Measurements from ENCODE around the gene GDF15. TPM values are rescaled to one million over a fixed set of nuclear protein-coding genes. Genes with fewer than 3 reads are reported as not detected.
"Not testable (repeated sequence)": the region's sequence is repeated elsewhere in the genome, so short reads cannot be mapped to it uniquely, and the experiment has no call there.

The GDF15 gene
- total and polyA plus RNA-seq, 4 donors = 0.42 to 11.6 (median 7.2) TPM

DNA sequence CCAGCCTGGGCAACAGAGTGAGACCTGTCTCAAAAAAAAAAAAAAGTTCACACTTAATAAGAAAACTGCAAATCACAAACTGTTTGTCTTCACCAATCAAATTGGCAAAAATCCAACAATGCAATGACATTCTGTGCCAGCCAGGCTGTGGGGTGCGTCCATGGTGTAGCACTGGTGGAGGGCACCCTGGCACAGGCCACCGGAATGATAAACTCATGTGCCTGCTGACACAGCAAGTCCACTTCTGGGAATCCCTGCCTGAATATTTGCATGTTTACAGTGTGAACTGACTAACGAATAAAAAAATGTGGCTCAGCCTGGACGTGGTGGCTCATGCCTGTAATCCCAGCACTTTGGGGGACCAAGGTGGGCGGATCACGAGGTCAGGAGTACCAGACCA lies 13.1 kb downstream of the GDF15 start (continued):
- TF ChIP-seq YY1 (IDR thresholded peaks at IDR 0.05) (peak; percentile 48), JUND (IDR thresholded peaks at IDR 0.05) (peak in 1 of 2 donors; percentile 45), FOXA1 (IDR thresholded peaks at IDR 0.05) (peak; percentile 69), FOXA2 (IDR thresholded peaks at IDR 0.05) (peak; percentile 79), HNF4G (IDR thresholded peaks at IDR 0.05) (no peak), RXRA (IDR thresholded peaks at IDR 0.05) (peak; percentile 83 to 92), EGR1 (IDR thresholded peaks at IDR 0.05; ENCODE audit: low read depth in 2 of 2) (peak in 1 of 2 donors; percentile 41)
- TF ChIP-seq, protein P1, sequence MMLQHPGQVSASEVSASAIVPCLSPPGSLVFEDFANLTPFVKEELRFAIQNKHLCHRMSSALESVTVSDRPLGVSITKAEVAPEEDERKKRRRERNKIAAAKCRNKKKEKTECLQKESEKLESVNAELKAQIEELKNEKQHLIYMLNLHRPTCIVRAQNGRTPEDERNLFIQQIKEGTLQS (IDR thresholded peaks at IDR 0.05) = no peak
- TF ChIP-seq, protein P2, sequence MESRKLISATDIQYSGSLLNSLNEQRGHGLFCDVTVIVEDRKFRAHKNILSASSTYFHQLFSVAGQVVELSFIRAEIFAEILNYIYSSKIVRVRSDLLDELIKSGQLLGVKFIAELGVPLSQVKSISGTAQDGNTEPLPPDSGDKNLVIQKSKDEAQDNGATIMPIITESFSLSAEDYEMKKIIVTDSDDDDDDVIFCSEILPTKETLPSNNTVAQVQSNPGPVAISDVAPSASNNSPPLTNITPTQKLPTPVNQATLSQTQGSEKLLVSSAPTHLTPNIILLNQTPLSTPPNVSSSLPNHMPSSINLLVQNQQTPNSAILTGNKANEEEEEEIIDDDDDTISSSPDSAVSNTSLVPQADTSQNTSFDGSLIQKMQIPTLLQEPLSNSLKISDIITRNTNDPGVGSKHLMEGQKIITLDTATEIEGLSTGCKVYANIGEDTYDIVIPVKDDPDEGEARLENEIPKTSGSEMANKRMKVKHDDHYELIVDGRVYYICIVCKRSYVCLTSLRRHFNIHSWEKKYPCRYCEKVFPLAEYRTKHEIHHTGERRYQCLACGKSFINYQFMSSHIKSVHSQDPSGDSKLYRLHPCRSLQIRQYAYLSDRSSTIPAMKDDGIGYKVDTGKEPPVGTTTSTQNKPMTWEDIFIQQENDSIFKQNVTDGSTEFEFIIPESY (IDR thresholded peaks at IDR 0.05) = peak; percentile 45

DNA sequence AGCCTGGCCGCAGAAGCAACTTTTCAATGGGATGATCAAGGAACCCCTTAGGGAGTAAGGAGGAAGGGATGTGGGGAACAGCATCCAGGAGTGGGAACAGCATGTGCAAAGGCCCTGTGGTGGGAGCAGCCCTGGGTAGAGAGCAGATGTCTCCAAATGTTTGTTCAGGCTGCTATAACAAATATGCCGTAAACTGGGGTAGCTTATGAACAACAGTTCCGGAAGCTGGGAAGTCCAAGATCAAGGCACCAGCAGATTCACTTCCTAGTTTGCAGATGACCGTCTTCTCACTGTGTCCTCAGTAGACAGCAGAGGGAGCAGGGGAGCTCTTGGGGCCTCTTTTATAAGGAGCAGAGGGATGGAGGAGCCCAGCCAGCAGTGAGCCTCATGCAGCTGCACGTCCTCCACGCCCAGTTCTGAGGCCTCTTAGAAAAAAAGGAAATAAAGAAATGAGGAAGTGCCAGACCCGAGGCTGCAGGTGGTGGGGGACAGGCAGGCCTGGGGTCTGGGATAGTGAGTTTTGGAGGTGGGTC lies 15.7 kb downstream of the GDF15 start:
- H3K27ac ChIP-seq (ENCODE audit: low read depth in 1 of 2, low read length in 2 of 2) = no peak overlapping the region
- H3K4me1 ChIP-seq (ENCODE audit: control insufficient read depth in 4 of 4, insufficient read depth in 4 of 4, low read length in 3 of 4) = peaks cover 9 to 32% (median 19%) of the 10 kb centered on the region in 4 donors
- DNase-seq (ENCODE audit: low spot score) = no peak
- 69% methylated on average over 7 of the region's 7 CpGs for WGBS
- no peaks in the 10 kb centered on the region for H3K9me3 ChIP-seq (ENCODE audit: control insufficient read depth in 4 of 4, low read length in 3 of 4)
- H3K9ac ChIP-seq (ENCODE audit: low read depth in 1 of 2, low read length in 2 of 2) = no peak overlapping the region
- TF ChIP-seq, protein P1 (IDR thresholded peaks at IDR 0.05) = no peak
- TF ChIP-seq RAD21 (IDR thresholded peaks at IDR 0.05) = peak; percentile 26 to 37
- H3K27me3 ChIP-seq (ENCODE audit: control insufficient read depth in 4 of 4, insufficient read depth in 4 of 4, low read length in 3 of 4) = no peaks in the 10 kb centered on the region
- no peak overlapping the region for H3K4me3 ChIP-seq (ENCODE audit: low read depth in 1 of 3, low read length in 3 of 3)
- no peaks in the 10 kb centered on the region for H3K36me3 ChIP-seq (ENCODE audit: control insufficient read depth in 4 of 4, insufficient read depth in 3 of 4, low read depth in 1 of 4, low read length in 3 of 4)

DNA sequence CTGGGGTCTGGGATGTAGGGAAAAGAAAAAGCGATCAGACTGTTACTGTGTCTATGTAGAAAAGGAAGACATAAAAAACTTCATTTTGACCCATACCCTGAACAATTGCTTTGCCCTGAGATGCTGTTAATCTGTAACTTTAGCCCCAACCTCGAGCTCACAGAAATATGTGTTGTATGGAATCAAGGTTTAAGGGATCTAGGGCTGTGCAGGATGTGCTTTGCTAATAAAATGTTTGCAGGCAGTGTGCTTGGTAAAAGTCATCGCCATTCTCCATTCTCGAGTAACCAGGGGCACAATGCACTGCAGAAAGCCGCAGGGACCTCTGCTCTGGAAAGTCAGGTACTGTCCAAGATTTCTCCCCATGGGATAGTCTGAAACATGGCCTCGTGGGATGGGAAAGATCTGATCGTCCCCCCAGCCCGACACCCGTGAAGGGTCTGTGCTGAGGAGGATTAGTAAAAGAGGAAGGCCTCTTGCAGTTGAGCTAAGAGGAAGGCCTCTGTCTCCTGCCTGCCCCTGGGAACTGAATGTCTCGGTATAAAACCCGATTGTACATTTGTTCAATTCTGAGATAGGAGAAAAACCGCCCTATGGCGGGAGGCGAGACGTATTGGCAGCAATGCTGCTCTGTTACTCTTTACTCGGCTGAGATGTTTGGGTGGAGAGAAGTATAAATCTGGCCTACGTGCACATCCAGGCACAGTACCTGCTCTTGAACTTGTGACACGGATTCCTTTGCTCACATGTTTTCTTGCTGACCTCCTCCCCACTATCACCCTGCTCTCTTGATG lies 16.7 kb downstream of the GDF15 start:
- H3K9me3 ChIP-seq (ENCODE audit: control insufficient read depth in 4 of 4, low read length in 3 of 4); H3K4me3 ChIP-seq (ENCODE audit: low read depth in 1 of 3, low read length in 3 of 3); H3K27ac ChIP-seq (ENCODE audit: low read depth in 1 of 2, low read length in 2 of 2); H3K27me3 ChIP-seq (ENCODE audit: control insufficient read depth in 4 of 4, insufficient read depth in 4 of 4, low read length in 3 of 4); DNase-seq (ENCODE audit: low spot score); H3K36me3 ChIP-seq (ENCODE audit: control insufficient read depth in 4 of 4, insufficient read depth in 3 of 4, low read depth in 1 of 4, low read length in 3 of 4): not testable (repeated sequence)
- Histone ChIP-seq H3K9ac (ENCODE audit: low read depth in 1 of 2, low read length in 2 of 2) (peak overlapping the region in 1 of 2 donors; percentile 36), H3K4me1 (ENCODE audit: control insufficient read depth in 4 of 4, insufficient read depth in 4 of 4, low read length in 3 of 4) (peaks cover 1 to 24% (median 10%) of the 10 kb centered on the region in 4 donors)
- WGBS = 64% methylated on average over 18 of the region's 18 CpGs

DNA sequence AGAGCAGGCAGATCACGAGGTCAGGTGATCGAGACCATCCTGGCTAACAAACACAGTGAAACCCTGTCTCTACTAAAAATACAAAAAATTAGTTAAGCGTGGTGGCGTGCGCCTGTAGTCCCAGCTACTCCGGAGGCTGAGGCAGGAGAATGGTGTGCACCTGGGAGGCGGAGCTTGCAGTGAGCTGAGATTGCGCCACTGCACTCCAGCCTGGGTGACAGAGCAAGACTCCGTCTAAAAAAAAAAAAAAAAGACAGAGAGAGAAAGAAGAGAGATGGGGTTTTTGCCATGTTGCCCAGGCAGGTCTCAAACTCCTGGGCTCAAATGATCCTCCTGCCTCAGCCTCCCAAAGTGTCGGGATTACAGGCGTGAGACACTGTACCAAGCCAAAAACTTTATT lies 19.8 kb downstream of the GDF15 start:
- H3K36me3 ChIP-seq (ENCODE audit: control insufficient read depth in 4 of 4, insufficient read depth in 3 of 4, low read depth in 1 of 4, low read length in 3 of 4); H3K9ac ChIP-seq (ENCODE audit: low read depth in 1 of 2, low read length in 2 of 2); H3K27ac ChIP-seq (ENCODE audit: low read depth in 1 of 2, low read length in 2 of 2); H3K4me3 ChIP-seq (ENCODE audit: low read depth in 1 of 3, low read length in 3 of 3); H3K9me3 ChIP-seq (ENCODE audit: control insufficient read depth in 4 of 4, low read length in 3 of 4); H3K27me3 ChIP-seq (ENCODE audit: control insufficient read depth in 4 of 4, insufficient read depth in 4 of 4, low read length in 3 of 4); DNase-seq (ENCODE audit: low spot score): not testable (repeated sequence)
- WGBS = 83% methylated on average over 11 of the region's 11 CpGs
- peaks cover 1 to 10% (median 4%) of the 10 kb centered on the region in 4 donors for H3K4me1 ChIP-seq (ENCODE audit: control insufficient read depth in 4 of 4, insufficient read depth in 4 of 4, low read length in 3 of 4)
